ENCODE data around the gene TRUB1.
"Not testable (repeated sequence)": the region's sequence is repeated elsewhere in the genome, so short reads cannot be mapped to it uniquely, and the experiment has no call there.

The TRUB1 gene

GRCh38 chr10:114925587-114926586 lies 12.1 kb upstream of the TRUB1 start:
- no peak for DNase-seq

GRCh38 chr10:114928818-114929217 lies 9.2 kb upstream of the TRUB1 start:
- no peak for DNase-seq

- no peak for DNase-seq
Observed at GRCh38 chr10:114930320-114930719, 7.7 kb upstream of the TRUB1 start.

GRCh38 chr10:114931072-114931679 lies 6.8 kb upstream of the TRUB1 start:
- no peak for DNase-seq

GRCh38 chr10:114932225-114932624 lies 5.8 kb upstream of the TRUB1 start:
- no peak for DNase-seq

- DNase-seq = no peak
Observed at GRCh38 chr10:114932945-114933344, 5.0 kb upstream of the TRUB1 start.

- no peak for DNase-seq
Observed at GRCh38 chr10:114933588-114933987, 4.4 kb upstream of the TRUB1 start.

- DNase-seq = not testable (repeated sequence)
Observed at GRCh38 chr10:114933995-114934394, 4.0 kb upstream of the TRUB1 start.

GRCh38 chr10:114938856-114939193 lies 830 bp downstream of the TRUB1 start:
- DNase-seq = no peak

GRCh38 chr10:114940735-114941134 lies 2.7 kb downstream of the TRUB1 start:
- no peak for DNase-seq

- DNase-seq = no peak
Observed at GRCh38 chr10:114943000-114943399, 5.0 kb downstream of the TRUB1 start.

- DNase-seq = no peak
Observed at GRCh38 chr10:114953047-114953446, 15.1 kb downstream of the TRUB1 start.

- DNase-seq = no peak
Observed at GRCh38 chr10:114955984-114956383, 18.0 kb downstream of the TRUB1 start.

GRCh38 chr10:114956466-114956865 lies 18.5 kb downstream of the TRUB1 start:
- DNase-seq = no peak

- no peak for DNase-seq
Observed at GRCh38 chr10:114957122-114957521, 19.1 kb downstream of the TRUB1 start.

- no peak for DNase-seq
Observed at GRCh38 chr10:114957673-114958072, 19.7 kb downstream of the TRUB1 start.

GRCh38 chr10:114962441-114962840 lies 24.4 kb downstream of the TRUB1 start:
- no peak for DNase-seq

GRCh38 chr10:114963908-114964307 lies 25.9 kb downstream of the TRUB1 start:
- DNase-seq = no peak

GRCh38 chr10:114967071-114967470 lies 29.1 kb downstream of the TRUB1 start:
- DNase-seq = no peak

GRCh38 chr10:114970515-114970914 lies 32.5 kb downstream of the TRUB1 start:
- DNase-seq = no peak

GRCh38 chr10:114973306-114973705 lies 35.3 kb downstream of the TRUB1 start:
- DNase-seq = no peak

- no peak for DNase-seq
Observed at GRCh38 chr10:114973997-114974396, 36.0 kb downstream of the TRUB1 start.

- DNase-seq = no peak
Observed at GRCh38 chr10:114974625-114975024, 36.6 kb downstream of the TRUB1 start.

- DNase-seq = no peak
Observed at GRCh38 chr10:114975091-114975490, 37.1 kb downstream of the TRUB1 start.

All from activated effector memory CD4-positive, alpha-beta T cell treated with Interleukin-2 at 50 U/mL for 16 hours (primary cell).